Stimulated activated CD8-positive, alpha-beta memory T cell treated with anti-CD3 and anti-CD28 coated beads, Interleukin-7, amount 100 ng/mL, for 48 hours (primary cell): ENCODE measurements around the gene SORCS2.

Source experiments
- DNase-seq, 2 donors: peaks; one replicate each; pipeline ENCODE4 v3.0.0-alpha.2; 2020; ENCODE audit warnings: low read depth in 1 of 2; ENCODE audit errors: extremely low read depth in 1 of 2

SORCS2 gene

DNA sequence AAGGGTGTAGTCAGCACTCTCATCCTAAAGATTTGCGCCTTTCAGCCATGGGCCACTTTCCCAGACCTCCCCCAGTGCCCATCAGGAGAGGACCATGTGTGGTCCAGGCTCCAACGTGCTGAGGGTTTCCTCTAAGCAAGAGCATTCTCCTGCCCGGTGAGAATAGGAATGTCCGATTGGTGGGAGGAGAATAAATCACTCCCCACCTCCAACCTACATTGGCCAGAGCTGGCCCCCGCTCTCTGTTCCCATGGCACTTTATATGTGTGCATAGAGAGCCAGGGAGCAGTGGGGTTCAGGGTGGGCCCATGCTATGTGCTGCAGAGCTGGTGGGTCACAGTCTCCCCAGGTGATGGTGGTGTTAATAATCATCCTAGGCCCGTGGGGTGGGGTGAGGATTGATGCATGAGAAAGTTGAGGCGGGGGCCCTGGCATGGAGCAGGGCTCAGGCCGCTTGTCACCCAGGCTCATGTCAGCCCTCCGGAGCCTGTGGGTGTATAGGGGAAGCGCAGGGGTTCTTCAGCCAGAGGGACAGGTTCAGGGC is 6.8 kb upstream of the SORCS2 start:
- no peak for DNase-seq

DNA sequence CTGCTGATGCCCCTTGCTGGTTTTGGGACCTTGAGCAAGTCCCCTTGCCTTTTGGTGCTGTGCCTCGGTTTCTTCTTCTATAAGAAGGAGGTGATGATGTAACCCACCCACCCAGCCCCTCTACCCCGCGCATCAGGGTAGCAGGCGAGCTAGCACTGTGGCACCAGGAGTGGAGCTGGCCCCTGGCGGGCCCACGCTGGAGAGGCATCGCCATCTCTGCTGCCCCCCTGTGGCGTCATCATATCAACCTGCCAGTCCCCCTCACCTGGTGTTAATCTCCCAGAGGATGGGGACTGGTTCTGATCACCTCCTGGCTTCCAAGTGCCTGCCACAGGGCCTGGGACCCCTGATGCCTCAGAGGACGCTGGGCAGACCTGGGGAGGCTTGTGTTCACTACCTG is 6.3 kb upstream of the SORCS2 start:
- no peak for DNase-seq

DNA sequence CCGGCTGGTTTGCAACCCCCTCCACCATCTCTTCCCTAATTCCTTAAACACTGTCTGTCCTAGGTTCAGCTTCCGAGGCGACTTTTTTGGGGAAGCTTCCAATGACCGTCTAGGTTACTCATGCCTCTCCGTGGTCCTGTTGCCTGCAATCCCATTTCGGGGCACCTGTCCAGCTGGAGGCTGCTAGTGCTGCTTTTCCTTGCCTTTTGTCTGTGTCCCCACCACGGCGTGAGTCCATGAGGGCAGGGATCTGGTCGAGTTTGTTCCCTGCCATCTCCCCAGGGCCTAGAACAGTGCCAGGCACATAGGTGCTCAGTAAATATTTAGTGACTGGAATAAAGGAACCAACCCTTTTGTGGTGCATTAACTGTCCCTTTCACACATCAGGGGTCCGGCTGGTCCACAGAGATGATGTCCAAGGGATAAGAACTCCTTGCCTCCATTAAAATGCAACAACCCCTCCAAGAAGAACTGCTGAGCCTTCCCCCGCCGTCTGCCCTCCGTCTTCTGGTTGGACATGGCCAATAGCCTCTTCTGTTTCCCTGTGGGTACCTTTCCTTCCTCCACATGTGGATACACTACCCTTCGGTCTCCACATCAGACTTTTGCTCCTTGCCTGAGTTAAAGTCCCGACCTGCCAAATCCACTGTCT is 5.7 kb upstream of the SORCS2 start:
- DNase-seq: no peak

DNA sequence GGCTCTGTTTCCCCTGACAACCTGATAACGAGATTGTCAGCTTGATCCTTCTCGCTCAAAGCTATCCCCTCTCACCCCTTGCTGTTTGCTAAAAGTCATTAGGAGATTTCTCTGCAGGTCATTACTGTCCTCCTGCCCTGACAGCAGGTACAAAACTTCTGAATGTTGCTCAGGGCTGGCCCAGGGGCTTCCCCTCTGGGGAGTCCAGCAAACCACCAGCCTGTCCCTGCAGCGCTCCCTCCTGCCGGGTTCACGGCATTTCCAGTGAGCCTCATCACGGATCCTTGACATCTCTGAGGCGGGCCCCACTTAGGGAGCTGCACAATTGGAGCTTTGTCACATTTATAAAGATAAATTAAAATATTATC is 5.2 kb upstream of the SORCS2 start:
- no peak for DNase-seq

DNA sequence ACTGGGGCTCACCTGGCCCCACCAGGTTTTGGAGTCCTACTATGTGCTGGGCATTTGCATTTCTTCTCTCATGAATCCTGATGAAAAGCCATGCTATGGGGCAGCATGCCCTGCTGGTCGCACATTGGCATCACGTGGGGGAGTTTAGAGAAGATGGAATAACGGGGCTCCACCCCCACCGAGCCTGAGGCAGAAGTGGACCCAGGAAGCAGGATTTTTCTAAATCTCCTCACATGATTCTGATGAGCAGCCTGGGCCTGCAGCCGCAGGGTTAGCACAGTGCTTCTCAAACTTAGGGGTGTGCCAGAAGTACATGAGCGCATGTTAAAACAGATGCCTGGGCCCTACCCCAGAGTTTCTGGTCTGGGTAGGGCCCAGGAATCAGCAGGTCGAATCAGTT is 4.6 kb upstream of the SORCS2 start:
- no peak for DNase-seq

DNA sequence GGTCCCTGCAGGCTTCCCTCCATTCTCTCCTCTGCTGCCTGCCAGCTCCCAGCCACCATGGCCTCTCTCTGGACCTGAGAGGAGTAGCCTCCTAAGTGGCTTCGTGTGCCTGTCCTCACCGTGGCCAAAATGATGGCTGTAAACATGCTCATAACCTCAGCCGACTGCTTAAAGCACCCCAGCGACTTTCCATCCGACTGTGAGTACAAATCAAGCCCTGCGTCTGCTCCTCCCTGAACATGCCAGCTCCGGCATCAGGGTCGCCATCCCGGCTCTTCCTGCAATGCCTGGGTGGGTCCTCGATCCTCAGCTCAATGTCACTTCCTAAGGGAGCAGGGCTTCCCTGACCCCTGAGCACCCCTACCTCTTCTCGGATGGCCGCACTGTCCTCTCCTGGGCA is 3.3 kb upstream of the SORCS2 start:
- DNase-seq: no peak

DNA sequence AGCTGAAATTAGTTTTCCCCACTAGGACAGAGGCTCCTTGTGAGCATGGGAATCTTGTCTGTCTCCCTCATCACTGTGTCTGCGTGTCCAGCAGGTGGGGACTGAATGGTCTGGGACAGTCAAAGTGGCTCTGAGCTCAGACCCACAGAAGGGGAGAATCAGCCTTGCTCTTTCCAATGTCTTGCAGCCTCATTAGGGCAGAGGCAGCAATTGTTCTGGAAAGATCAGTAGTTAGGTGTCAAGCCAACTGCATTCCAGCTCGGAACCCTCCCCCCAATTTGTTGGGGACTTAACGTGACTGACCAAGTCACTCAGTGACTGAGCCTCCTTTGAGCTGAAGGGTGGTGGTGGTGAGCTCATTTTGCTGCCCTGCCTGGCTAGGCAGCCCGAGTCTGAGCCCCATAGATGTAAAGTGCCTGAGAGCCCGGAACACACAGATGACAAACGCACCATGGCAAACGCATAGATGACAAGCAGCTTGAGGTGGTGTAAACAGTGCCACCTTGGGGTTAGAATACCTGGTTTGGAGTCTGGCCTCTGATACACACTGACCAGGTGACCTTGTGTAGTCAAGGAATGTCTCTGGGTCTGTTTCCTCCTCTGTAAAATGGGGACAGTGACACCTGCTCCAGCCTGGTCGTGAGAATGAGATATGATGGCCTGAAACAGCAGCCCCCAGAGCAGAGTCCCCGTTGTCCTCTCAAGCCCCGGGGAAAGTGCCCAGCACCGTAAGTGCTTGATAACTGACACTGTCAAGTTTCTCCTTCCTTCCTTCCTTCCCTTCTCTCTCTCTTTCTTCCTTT is 2.7 kb upstream of the SORCS2 start:
- no peak for DNase-seq

DNA sequence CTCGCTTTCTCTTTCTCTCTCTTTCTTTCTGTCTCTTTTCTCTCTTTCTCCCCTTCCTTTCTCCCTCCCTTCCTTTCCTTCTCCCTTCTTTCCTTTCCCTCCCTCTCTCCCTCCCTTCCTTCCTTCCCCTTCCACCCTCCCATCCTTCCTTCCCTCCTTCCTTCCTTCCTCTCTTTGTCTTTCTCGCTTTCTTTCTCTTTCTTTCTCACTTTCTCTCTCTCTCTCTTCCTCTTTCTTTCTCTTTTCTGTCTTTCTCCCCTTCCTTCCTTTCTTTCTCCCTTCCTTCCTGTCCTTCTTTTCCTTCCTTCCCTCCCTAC is 2.1 kb upstream of the SORCS2 start:
- no peak for DNase-seq

DNA sequence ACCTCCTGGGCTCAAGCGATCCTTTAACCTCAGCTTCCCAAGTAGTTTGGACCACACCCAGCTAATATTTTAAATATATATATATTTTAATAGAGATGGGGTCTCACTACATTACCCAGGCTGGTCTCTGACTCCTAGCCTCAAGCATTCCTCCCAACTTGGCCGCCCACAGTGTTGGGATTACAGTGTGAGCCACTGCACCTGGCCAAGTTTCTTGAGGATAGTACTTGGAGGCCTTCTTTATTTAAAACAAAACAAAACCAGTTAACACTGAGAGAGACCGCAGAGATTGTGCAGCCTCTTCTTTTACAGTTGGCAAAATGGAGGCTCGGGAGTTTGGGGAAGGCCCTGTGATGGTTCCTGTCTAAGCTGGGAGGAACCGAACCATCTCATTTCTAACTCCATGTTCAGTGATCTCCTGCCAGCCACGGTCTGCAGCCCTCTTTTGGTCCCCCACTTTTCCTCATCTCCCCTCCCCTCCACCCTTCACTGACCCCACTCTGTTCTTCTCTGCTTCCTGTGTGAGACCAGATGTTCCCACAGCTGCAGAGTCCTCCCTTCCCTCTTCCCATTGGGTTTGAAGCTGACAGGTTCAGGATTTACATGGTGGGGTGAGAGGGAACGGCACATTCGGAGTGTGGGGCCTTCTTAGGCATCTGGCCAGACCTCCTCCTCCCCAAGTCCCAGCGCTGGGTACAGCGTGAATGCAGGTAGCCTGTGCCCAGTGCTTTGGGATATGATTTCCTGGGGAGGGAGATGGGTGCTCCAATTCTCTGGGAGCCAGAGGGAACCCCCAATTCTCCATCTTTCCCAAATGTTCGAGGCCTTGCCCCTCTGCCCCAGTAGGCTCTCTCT is 1.4 kb upstream of the SORCS2 start:
- DNase-seq: no peak

DNA sequence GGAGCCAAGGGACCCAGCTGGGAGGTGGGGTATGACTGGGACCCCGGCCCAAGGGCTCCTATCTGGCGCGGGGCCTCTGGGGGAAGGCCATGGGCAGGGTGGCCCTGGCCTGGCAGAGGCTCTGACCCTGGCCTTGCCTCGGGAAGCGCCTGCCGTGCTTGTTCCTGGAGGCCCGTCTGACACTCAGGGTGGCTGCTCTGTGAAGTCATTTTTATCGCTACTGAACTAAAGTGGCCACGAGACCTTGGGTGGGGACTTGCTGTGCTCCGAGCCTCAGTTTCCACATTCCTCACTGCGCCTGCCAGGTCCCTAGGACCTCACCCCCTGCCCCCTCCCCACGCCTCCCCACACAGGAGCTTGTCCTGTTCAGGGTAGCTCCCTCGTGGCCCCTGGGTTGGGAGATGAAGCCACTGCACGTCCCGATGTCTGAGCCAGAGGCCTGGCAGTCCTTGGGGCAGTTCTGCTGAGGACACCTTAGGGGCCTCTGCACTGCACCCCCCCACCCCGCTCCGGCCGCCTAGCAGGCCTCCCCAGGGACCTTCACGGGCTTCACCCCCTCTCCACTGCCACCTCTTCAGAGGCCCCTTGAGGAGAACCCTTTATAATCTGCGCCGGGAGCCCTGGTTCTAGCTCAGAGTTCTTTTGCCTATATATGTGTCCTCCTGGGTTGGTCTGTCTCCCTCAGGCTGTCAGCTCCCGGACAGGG is 639 bp upstream of the SORCS2 start:
- no peak for DNase-seq

DNA sequence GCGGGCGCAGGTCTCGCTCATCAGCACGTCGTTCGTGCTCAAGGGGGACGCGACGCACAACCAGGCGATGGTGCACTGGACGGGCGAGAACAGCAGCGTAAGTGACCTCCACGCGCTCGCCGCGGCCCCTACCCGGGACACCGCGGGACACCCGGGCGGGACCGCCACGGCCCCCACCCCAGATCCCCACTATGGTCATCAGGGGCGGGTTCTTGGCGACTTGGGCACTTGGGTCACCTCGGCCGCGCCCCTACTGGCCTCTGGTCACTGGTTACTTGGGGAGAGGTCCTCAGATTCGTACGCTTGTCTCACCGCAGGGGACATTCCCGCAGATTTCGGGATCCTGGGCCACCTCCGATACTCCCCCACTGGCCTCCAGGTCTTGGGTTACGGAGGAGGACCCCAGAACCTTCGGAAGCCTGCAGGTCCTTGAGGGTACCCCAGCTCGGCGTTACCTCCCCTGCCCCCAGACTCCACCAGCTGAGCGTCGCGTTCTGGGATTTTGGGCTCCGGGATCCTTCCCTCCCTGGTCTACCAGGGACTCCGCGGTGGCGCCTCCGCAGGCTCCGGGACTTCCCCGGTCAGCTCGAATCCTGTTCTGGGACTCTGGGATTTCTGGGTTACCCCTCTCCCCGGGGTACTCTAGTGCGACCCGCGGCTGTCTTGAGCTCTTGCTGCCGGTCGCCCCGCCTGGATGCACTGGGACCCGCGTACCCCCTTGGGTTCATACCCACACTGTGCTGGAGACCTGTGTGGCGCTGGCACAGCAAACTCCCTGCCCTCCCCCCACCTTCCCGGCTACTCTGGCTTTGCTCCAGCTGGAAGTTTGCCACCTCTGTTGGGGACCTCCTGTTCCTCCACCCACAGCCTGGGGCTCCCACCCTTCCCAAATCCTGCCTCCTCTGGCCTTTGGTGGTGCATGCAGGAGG is 956 bp downstream of the SORCS2 start:
- DNase-seq: no peak

DNA sequence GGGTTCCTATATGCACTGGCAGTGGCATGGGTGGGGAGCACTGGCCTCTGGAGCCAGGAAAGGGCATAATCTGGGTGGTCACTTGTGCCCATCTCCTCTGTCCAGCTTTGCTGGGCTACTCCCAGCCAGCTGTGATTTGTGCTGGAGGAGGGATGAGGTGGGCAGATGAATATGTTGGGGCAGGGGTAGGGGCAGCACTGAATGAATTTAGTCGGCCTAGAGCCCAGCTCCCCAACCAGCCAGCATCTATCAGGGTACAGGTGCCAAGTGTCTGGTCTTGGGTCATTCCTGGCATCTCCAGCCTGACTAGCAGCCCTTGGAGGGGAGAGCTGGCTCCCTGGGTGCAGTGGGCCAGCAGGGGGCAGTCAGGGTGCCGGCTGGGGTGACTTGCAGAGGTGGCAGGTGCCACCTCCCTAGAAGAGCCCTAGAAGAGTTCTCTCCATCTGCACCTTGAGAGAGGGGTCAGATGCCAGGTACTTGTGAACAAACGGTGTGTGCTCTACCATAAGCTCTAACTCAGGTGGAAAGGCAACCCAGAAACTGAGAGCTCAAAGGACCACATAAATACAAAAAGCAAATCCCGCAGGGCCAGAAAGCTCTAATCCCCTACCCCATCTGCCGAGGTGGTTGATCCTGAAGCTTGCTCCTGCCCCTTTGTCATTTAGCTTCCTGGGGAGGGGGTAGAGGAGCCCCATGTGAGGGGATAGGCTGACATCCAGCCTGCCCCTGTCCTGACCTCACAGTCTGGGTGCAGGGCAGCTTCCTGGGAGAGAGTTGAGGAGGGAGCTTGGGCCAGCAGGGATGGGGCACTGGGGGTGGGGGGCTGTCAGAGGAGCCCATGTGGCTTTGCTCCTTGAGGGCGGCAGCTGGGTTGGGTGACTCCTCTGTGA is 2.2 kb downstream of the SORCS2 start:
- DNase-seq: no peak

DNA sequence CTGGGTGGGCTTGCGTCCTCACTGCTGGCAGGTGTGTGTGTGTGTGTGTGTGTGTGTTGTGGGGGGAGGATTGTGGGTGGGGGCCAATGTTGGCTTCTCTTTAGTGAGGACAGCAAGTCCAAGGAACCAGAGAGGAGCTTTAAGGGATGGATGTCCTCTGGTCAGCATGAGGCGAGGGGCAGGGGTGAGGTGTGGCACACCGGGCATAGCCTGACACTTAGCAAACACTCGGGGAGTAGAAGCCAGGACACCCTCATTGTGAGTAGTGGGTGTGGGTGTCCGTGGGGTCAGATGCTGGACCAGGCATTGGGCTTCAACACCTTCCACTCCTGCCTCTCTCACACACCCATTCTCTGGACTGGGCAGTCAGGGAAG is 2.8 kb downstream of the SORCS2 start:
- no peak for DNase-seq

DNA sequence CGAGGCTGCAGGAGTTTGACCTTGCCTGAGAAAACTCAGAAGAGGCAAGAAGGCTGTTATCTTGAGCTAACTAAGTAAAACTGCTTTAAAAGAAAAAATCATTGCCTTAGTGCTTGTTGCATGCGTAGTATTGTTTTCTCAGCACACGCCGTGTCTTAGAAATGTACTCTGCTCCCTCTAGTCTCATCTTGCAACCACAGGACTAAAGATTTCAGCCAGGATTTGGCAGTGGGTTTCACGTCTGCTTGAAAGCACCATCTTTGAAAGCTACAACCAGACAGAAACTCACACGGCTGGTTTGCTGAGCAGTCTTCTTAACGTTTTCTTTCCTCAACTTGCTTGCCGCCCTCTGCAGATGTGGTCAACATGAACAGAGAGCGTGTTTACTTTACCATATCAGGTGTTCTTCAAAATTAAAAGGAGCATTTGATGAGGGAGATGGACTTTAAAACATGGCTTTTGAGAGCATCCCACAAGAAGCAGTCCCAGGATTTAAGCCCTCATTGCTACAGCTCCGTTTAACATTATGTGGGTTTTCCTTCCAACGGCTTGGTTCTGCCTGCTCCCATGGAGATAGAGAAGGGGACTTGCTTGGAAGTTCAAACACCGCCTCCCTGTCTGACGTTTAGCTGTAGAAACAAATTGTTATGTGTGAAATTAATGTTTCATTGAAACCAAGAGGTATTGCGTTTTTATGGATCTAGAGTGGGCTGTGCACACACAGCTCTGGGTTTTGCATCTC is 3.4 kb downstream of the SORCS2 start:
- DNase-seq: no peak

DNA sequence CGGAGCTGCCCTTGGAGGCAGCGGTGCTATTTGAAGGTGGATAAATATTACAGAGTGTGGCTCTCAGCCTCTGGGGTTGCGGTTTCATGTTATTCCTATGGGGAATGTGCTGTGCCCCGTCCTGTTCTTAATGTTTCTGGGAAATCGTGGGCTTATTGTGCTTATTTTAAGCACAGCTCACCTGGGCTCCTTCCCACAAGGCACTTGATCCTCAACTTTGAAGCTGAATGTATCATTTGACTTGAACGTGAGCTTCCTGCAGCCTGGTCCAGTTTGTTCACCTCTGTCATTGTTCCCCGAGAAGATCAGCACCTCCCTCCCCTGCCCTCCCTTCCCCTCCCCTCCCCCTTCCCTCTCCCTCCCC is 3.9 kb downstream of the SORCS2 start:
- DNase-seq: no peak

DNA sequence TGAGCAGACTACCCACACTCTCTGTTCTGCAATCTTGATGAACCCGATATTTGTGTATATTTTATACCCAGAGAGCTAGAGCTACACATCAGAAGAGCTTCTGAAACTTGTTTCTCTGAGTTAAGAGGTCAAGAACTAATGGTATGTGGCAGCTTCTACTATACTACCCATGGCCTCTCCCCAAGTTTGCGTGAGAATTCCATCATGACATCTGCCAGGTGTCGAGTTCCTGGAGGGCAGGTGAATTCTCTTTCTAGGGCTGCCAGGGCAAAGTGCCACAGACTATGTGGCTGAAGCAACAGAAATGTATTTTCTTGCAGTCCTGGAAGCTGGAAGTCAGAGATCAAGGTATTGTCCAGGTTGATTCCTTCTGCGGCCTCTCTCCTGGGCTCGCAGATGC is 4.4 kb downstream of the SORCS2 start:
- no peak for DNase-seq

DNA sequence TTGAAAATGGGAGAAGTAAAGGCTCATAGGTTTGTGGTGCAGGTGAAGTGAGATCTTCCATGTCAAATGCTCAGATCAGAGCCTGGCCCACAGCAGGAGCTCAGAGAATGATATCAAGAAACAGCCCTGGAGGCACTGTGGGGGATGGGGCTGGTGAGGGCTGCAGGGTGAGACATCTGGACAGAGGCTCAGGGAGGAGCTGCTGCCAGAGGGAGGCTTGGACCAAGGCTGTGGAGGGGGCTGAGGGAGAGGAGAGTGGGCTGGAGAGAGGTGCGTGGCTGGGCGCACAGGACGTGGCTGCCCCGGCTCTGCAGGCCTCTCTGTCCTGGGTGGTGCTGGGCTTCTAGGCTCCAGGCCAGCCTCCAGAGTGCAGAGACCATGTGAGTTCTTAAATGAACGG is 5.6 kb downstream of the SORCS2 start:
- no peak for DNase-seq

DNA sequence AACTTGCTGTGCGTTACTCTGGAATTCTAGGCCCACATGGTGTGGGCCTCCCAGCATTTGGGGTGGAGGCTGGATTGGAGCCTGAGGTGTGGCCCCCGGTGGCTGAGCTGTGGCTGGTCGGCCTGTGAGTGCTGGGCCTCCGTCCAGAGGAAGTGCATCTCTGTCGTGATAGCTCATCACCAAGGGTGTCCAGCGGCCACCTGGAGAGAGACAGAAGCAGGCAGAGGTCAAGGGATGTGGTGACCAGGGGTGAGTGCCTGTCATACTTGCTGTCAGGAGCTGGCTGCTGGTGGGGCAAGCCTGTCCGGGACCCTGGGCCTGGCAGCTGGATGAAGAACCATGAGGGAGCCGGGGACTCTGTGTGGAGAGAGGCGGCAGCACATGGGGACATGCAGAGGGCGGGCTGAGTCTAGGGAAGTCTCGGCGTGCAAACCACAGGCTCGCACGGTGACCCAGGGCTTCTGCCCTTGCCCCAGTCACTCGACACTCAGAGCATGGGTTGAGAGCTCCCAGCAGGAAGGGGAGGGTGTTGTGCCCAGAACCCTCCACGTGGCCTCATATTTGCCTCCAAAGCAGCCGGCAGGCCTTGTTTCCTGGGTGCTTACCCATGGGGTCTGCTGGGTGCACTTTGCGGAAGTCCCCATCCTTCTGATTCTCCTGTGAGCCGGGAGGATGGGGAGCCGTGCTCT is 6.2 kb downstream of the SORCS2 start:
- no peak for DNase-seq
